Chondrocyte (in vitro differentiated cells): ENCODE data around the gene NCBP3. TPM values are rescaled to one million over a fixed set of nuclear protein-coding genes. Genes with fewer than 3 reads are reported as not detected.

Source experiments
- DNase-seq: peaks from one replicate; pipeline ENCODE4 v3.0.0; 2021; ENCODE audit warnings: mixed read lengths, low spot score
- H3K27ac Mint-ChIP-seq: one replicate; pipeline ENCODE4 v1.8.0; 2021; ENCODE audit warnings: mild to moderate bottlenecking, moderate library complexity, mixed read lengths; ENCODE audit not compliant: unreplicated experiment
- H3K27me3 Mint-ChIP-seq: 2 replicates; pipeline ENCODE4 v1.8.0; 2021; ENCODE audit warnings: low read depth, mixed read lengths
- H3K36me3 Mint-ChIP-seq: 2 replicates; pipeline ENCODE4 v1.8.0; 2021; ENCODE audit warnings: low read depth, mixed read lengths
- H3K4me1 Mint-ChIP-seq: 2 replicates; pipeline ENCODE4 v1.8.0; 2021; ENCODE audit warnings: low read depth, mild to moderate bottlenecking, mixed read lengths
- H3K4me3 Mint-ChIP-seq: one replicate; pipeline ENCODE4 v1.8.0; 2021; ENCODE audit warnings: mild to moderate bottlenecking, moderate library complexity, mixed read lengths; ENCODE audit not compliant: unreplicated experiment
- H3K9me3 Mint-ChIP-seq: 2 replicates; pipeline ENCODE4 v1.8.0; 2021; ENCODE audit warnings: low read depth, mixed read lengths
- total RNA-seq: library from RNA; stranded (reverse); gene quantifications from 3 replicates; pipeline ENCODE4 v1.2.1, GENCODE V29; 2021
- TF ChIP-seq, protein P1 (sequence below): fragments of 200-600 bp; sonication (generic); IDR thresholded peaks from 2 replicates; pipeline ENCODE4 v1.5.0; 2021; ENCODE audit warnings: antibody characterized with exemption, mild to moderate bottlenecking, moderate library complexity

The NCBP3 gene
- total RNA-seq, 1 donor from 2014 or later: 33.7 TPM

- Mint-ChIP-seq H3K4me1 (peaks cover 12% of the 10 kb centered on the region), H3K27me3 (no peaks in the 10 kb centered on the region), H3K36me3 (peaks cover 39% of the 10 kb centered on the region), H3K9me3 (no peaks in the 10 kb centered on the region), H3K4me3 (no peak overlapping the region), H3K27ac (peak overlapping the region; percentile 5)
- TF ChIP-seq, protein P1, sequence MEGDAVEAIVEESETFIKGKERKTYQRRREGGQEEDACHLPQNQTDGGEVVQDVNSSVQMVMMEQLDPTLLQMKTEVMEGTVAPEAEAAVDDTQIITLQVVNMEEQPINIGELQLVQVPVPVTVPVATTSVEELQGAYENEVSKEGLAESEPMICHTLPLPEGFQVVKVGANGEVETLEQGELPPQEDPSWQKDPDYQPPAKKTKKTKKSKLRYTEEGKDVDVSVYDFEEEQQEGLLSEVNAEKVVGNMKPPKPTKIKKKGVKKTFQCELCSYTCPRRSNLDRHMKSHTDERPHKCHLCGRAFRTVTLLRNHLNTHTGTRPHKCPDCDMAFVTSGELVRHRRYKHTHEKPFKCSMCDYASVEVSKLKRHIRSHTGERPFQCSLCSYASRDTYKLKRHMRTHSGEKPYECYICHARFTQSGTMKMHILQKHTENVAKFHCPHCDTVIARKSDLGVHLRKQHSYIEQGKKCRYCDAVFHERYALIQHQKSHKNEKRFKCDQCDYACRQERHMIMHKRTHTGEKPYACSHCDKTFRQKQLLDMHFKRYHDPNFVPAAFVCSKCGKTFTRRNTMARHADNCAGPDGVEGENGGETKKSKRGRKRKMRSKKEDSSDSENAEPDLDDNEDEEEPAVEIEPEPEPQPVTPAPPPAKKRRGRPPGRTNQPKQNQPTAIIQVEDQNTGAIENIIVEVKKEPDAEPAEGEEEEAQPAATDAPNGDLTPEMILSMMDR: no peak
- no peak for DNase-seq
Measured at GRCh38 chr17:3812771-3813170, 33.3 kb downstream of the NCBP3 start.

GRCh38 chr17:3812284-3812683, 33.8 kb downstream of the NCBP3 start:
- Mint-ChIP-seq H3K27me3 (no peaks in the 10 kb centered on the region), H3K9me3 (no peaks in the 10 kb centered on the region), H3K36me3 (peaks cover 40% of the 10 kb centered on the region), H3K27ac (no peak overlapping the region), H3K4me3 (no peak overlapping the region), H3K4me1 (peaks cover 12% of the 10 kb centered on the region)
- TF ChIP-seq, protein P1: no peak
- no peak for DNase-seq

GRCh38 chr17:3810019-3810418, 36.0 kb downstream of the NCBP3 start:
- no peaks in the 10 kb centered on the region for H3K27me3 Mint-ChIP-seq
- TF ChIP-seq, protein P1: no peak
- DNase-seq: no peak
- no peaks in the 10 kb centered on the region for H3K9me3 Mint-ChIP-seq
- H3K4me1 Mint-ChIP-seq: peaks cover 14% of the 10 kb centered on the region
- peaks cover 33% of the 10 kb centered on the region for H3K36me3 Mint-ChIP-seq
- no peak overlapping the region for H3K4me3 Mint-ChIP-seq
- H3K27ac Mint-ChIP-seq: no peak overlapping the region

DNA sequence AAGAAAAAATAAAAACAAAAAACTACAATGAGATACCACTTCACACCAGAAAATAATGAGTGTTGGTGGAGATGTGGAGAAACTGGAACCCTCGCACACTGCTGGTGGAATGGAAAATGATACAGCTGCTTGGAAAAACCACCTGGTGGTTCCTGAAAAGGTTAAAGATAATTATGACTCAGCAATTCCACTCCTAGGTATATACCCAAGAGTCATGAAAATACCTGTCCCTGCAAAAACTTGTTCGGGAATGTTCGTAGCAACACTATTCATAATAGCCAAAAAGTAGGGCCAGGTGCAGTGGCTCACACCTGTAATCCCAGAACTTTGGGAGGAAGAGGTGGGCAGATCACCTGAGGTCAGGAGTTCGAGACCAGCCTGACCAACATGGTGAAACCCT, 36.9 kb downstream of the NCBP3 start:
- peaks cover 14% of the 10 kb centered on the region for H3K4me1 Mint-ChIP-seq
- DNase-seq: no peak
- no peak overlapping the region for H3K4me3 Mint-ChIP-seq
- H3K27me3 Mint-ChIP-seq: no peaks in the 10 kb centered on the region
- TF ChIP-seq, protein P1: no peak
- H3K27ac Mint-ChIP-seq: no peak overlapping the region
- H3K36me3 Mint-ChIP-seq: peaks cover 27% of the 10 kb centered on the region
- H3K9me3 Mint-ChIP-seq: no peaks in the 10 kb centered on the region

GRCh38 chr17:3808701-3809100, 37.3 kb downstream of the NCBP3 start:
- TF ChIP-seq, protein P1: no peak
- DNase-seq: no peak
- Mint-ChIP-seq H3K27ac (peak overlapping the region; percentile 74), H3K4me3 (no peak overlapping the region), H3K9me3 (no peaks in the 10 kb centered on the region), H3K27me3 (no peaks in the 10 kb centered on the region), H3K4me1 (peaks cover 14% of the 10 kb centered on the region), H3K36me3 (peaks cover 25% of the 10 kb centered on the region)
